Erythroblast (primary cell): ENCODE measurements around the gene TPSB2.

ENCODE experiments used
- GATA1 ChIP-seq: IDR thresholded peaks from 2 replicates; pipeline ENCODE4 v1.6.1; 2011; ENCODE audit warnings: low read depth, mild to moderate bottlenecking, control low read depth, low read length, moderate library complexity
- POLR2A ChIP-seq: IDR thresholded peaks from 2 replicates; pipeline ENCODE4 v1.6.1; 2011; ENCODE audit warnings: mild to moderate bottlenecking, low read length

- TF ChIP-seq POLR2A (no peak), GATA1 (no peak)
Measured at GRCh38 chr16:1222553-1223354, 7.2 kb downstream of the TPSB2 start.
